Chondrocyte (in vitro differentiated cells): Measurements from ENCODE around the gene OSTF1. TPM values are rescaled to one million over a fixed set of nuclear protein-coding genes. Genes with fewer than 3 reads are reported as not detected.

Experiments
- DNase-seq: peaks from one replicate; pipeline ENCODE4 v3.0.0; 2021; ENCODE audit warnings: mixed read lengths, low spot score
- H3K27ac Mint-ChIP-seq: one replicate; pipeline ENCODE4 v1.8.0; 2021; ENCODE audit warnings: mild to moderate bottlenecking, moderate library complexity, mixed read lengths; ENCODE audit not compliant: unreplicated experiment
- H3K27me3 Mint-ChIP-seq: 2 replicates; pipeline ENCODE4 v1.8.0; 2021; ENCODE audit warnings: low read depth, mixed read lengths
- H3K36me3 Mint-ChIP-seq: 2 replicates; pipeline ENCODE4 v1.8.0; 2021; ENCODE audit warnings: low read depth, mixed read lengths
- H3K4me1 Mint-ChIP-seq: 2 replicates; pipeline ENCODE4 v1.8.0; 2021; ENCODE audit warnings: low read depth, mild to moderate bottlenecking, mixed read lengths
- H3K4me3 Mint-ChIP-seq: one replicate; pipeline ENCODE4 v1.8.0; 2021; ENCODE audit warnings: mild to moderate bottlenecking, moderate library complexity, mixed read lengths; ENCODE audit not compliant: unreplicated experiment
- H3K9me3 Mint-ChIP-seq: 2 replicates; pipeline ENCODE4 v1.8.0; 2021; ENCODE audit warnings: low read depth, mixed read lengths
- CTCF ChIP-seq: fragments of 200-600 bp; sonication (generic); IDR thresholded peaks from 2 replicates; pipeline ENCODE4 v1.5.0; 2021; ENCODE audit warnings: antibody characterized with exemption, mild to moderate bottlenecking, moderate library complexity
- total RNA-seq: library from RNA; stranded (reverse); gene quantifications from 3 replicates; pipeline ENCODE4 v1.2.1, GENCODE V29; 2021

The OSTF1 gene
- total RNA-seq, 1 donor from 2014 or later, result 30.8 TPM

- no peak overlapping the region for H3K27ac Mint-ChIP-seq
- H3K4me1 Mint-ChIP-seq, result peaks cover 10% of the 10 kb centered on the region
- no peak overlapping the region for H3K4me3 Mint-ChIP-seq
- DNase-seq, result no peak
- no peaks in the 10 kb centered on the region for H3K9me3 Mint-ChIP-seq
- no peak for TF ChIP-seq CTCF
- no peaks in the 10 kb centered on the region for H3K27me3 Mint-ChIP-seq
- H3K36me3 Mint-ChIP-seq, result peaks cover 11% of the 10 kb centered on the region
Measured at GRCh38 chr9:75120686-75121085, 32.4 kb downstream of the OSTF1 start.

GRCh38 chr9:75121914-75122558, 33.7 kb downstream of the OSTF1 start:
- H3K27ac Mint-ChIP-seq, result no peak overlapping the region

GRCh38 chr9:75123696-75124095, 35.4 kb downstream of the OSTF1 start:
- Mint-ChIP-seq H3K4me3 (no peak overlapping the region), H3K4me1 (no peaks in the 10 kb centered on the region), H3K9me3 (no peaks in the 10 kb centered on the region), H3K27ac (no peak overlapping the region), H3K36me3 (peaks cover 6% of the 10 kb centered on the region), H3K27me3 (no peaks in the 10 kb centered on the region)
- no peak for DNase-seq
- no peak for TF ChIP-seq CTCF

More at GRCh38 chr9:75121914-75122558, 33.7 kb downstream of the OSTF1 start:
- no peak for TF ChIP-seq CTCF
- Mint-ChIP-seq H3K9me3 (no peaks in the 10 kb centered on the region), H3K27me3 (no peaks in the 10 kb centered on the region), H3K4me3 (no peak overlapping the region), H3K36me3 (peaks cover 11% of the 10 kb centered on the region), H3K4me1 (peaks cover 2% of the 10 kb centered on the region)
- no peak for DNase-seq

GRCh38 chr9:75128535-75128934, 40.2 kb downstream of the OSTF1 start:
- DNase-seq, result no peak
- Mint-ChIP-seq H3K4me1 (no peaks in the 10 kb centered on the region), H3K4me3 (no peak overlapping the region), H3K27me3 (no peaks in the 10 kb centered on the region), H3K9me3 (no peaks in the 10 kb centered on the region), H3K36me3 (peaks cover 9% of the 10 kb centered on the region), H3K27ac (no peak overlapping the region)
- no peak for TF ChIP-seq CTCF

- Mint-ChIP-seq H3K4me3 (no peak overlapping the region), H3K27ac (no peak overlapping the region), H3K4me1 (no peaks in the 10 kb centered on the region), H3K27me3 (no peaks in the 10 kb centered on the region), H3K9me3 (no peaks in the 10 kb centered on the region), H3K36me3 (peaks cover 16% of the 10 kb centered on the region)
- DNase-seq, result no peak
- no peak for TF ChIP-seq CTCF
Measured at GRCh38 chr9:75130172-75130571, 41.9 kb downstream of the OSTF1 start.
